Endodermal cell (in vitro differentiated cells): Measurements from ENCODE around the gene VWA3B. TPM values are rescaled to one million over a fixed set of nuclear protein-coding genes. Genes with fewer than 3 reads are reported as not detected.
"Not testable (repeated sequence)": the region's sequence is repeated elsewhere in the genome, so short reads cannot be mapped to it uniquely, and the experiment has no call there.

Experiments used
- DNase-seq: peaks from one replicate; pipeline ENCODE4 v3.0.0-alpha.2; 2017
- H3K27ac ChIP-seq: 2 replicates; pipeline ENCODE4 v1.5.1; 2013; ENCODE audit warnings: mild to moderate bottlenecking, low read depth, low read length, moderate library complexity
- H3K27me3 ChIP-seq: 2 replicates; pipeline ENCODE4 v1.6.1; 2013; ENCODE audit warnings: mild to moderate bottlenecking, low read length, moderate library complexity; ENCODE audit not compliant: insufficient read depth, control insufficient read depth, poor library complexity, severe bottlenecking
- H3K36me3 ChIP-seq: 2 replicates; pipeline ENCODE4 v1.7.0; 2013; ENCODE audit warnings: mild to moderate bottlenecking, low read length, moderate library complexity; ENCODE audit not compliant: control insufficient read depth, insufficient read depth
- H3K4me1 ChIP-seq: one replicate; pipeline ENCODE4 v1.7.0; 2013; ENCODE audit warnings: low read length; ENCODE audit not compliant: control insufficient read depth, insufficient read depth
- H3K4me3 ChIP-seq: 2 replicates; pipeline ENCODE4 v1.5.1; 2013; ENCODE audit warnings: mild to moderate bottlenecking, low read length, moderate library complexity
- H3K9ac ChIP-seq: 2 replicates; pipeline ENCODE4 v1.6.1; 2013; ENCODE audit warnings: mild to moderate bottlenecking, low read length, moderate library complexity; ENCODE audit not compliant: poor library complexity, severe bottlenecking; ENCODE audit errors: extremely low read depth
- H3K9me3 ChIP-seq: 2 replicates; pipeline ENCODE4 v1.6.1; 2013; ENCODE audit warnings: mild to moderate bottlenecking, low read length, moderate library complexity; ENCODE audit not compliant: control insufficient read depth
- H3K27ac Mint-ChIP-seq: 2 replicates; pipeline ENCODE4 v1.8.0; 2020; ENCODE audit warnings: mixed read lengths
- H3K27me3 Mint-ChIP-seq: 2 replicates; pipeline ENCODE4 v1.8.0; 2021; ENCODE audit warnings: mild to moderate bottlenecking, mixed read lengths; ENCODE audit not compliant: insufficient read depth
- H3K36me3 Mint-ChIP-seq: 2 replicates; pipeline ENCODE4 v1.8.0; 2020; ENCODE audit warnings: low read depth, mixed read lengths
- H3K4me1 Mint-ChIP-seq: 2 replicates; pipeline ENCODE4 v1.8.0; 2020; ENCODE audit warnings: mixed read lengths
- H3K4me3 Mint-ChIP-seq: 2 replicates; pipeline ENCODE4 v1.8.0; 2020; ENCODE audit warnings: mild to moderate bottlenecking, moderate library complexity, mixed read lengths
- H3K9me3 Mint-ChIP-seq: 2 replicates; pipeline ENCODE4 v1.8.0; 2020; ENCODE audit warnings: mild to moderate bottlenecking, mixed read lengths
- WGBS, 2 experiments: methylation state at CpG; one replicate each; pipeline versions ENCODE4 v1.1.5 to v1.1.7; 2013; ENCODE audit warnings: missing lambda C conversion rate in 2 of 2, mixed read lengths in 1 of 2; ENCODE audit not compliant: insufficient coverage in 1 of 2, insufficient read length in 1 of 2; 5-methylcytosine and 5-hydroxymethylcytosine counted together
- total RNA-seq, 2 donors: library from RNA; stranded (reverse); fragmentation: NEBNext Ultra II Directional in 1 of 2; extraction: Animal tissue kit (Norgen Biotek cat#: 25700) in 1 of 2; gene quantifications; 2 replicates in 1 of 2; 3 replicates in 1 of 2; pipeline ENCODE4 v1.2.1, GENCODE V29; 2021
- TF ChIP-seq, protein P1 (sequence below): fragments of 200-600 bp; sonication (generic); conservative IDR thresholded peaks from 2 replicates; pipeline ENCODE4 v1.5.0; 2021; ENCODE audit warnings: antibody characterized with exemption, mild to moderate bottlenecking

The VWA3B gene
- total RNA-seq, 2 donors from 2014 or later: 0.38 to 0.64 TPM

- Histone ChIP-seq H3K36me3 (no peaks in the 10 kb centered on the region), H3K4me3 (no peak overlapping the region), H3K27ac (no peak overlapping the region), H3K9ac (no peak overlapping the region), H3K9me3 (no peaks in the 10 kb centered on the region), H3K27me3 (no peaks in the 10 kb centered on the region), H3K4me1 (peaks cover 11% of the 10 kb centered on the region)
- WGBS, 2 experiments: 68 to 74% methylated on average over 8 to 12 of the region's 12 CpGs
- Mint-ChIP-seq H3K27me3 (peaks cover 6% of the 10 kb centered on the region), H3K36me3 (no peaks in the 10 kb centered on the region), H3K27ac (no peak overlapping the region), H3K9me3 (peaks cover under 1% of the 10 kb centered on the region), H3K4me1 (peaks cover 39% of the 10 kb centered on the region), H3K4me3 (no peak overlapping the region)
- DNase-seq: peak; percentile 62
- TF ChIP-seq, protein P1, sequence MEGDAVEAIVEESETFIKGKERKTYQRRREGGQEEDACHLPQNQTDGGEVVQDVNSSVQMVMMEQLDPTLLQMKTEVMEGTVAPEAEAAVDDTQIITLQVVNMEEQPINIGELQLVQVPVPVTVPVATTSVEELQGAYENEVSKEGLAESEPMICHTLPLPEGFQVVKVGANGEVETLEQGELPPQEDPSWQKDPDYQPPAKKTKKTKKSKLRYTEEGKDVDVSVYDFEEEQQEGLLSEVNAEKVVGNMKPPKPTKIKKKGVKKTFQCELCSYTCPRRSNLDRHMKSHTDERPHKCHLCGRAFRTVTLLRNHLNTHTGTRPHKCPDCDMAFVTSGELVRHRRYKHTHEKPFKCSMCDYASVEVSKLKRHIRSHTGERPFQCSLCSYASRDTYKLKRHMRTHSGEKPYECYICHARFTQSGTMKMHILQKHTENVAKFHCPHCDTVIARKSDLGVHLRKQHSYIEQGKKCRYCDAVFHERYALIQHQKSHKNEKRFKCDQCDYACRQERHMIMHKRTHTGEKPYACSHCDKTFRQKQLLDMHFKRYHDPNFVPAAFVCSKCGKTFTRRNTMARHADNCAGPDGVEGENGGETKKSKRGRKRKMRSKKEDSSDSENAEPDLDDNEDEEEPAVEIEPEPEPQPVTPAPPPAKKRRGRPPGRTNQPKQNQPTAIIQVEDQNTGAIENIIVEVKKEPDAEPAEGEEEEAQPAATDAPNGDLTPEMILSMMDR: no peak
These were observed 47.4 kb downstream of the VWA3B start for GRCh38 chr2:98134172-98135005.

GRCh38 chr2:98137196-98137595 is 50.2 kb downstream of the VWA3B start:
- no peaks in the 10 kb centered on the region for H3K36me3 Mint-ChIP-seq
- H3K9ac ChIP-seq: no peak overlapping the region
- TF ChIP-seq, protein P1: no peak
- H3K27ac Mint-ChIP-seq: no peak overlapping the region
- no peak overlapping the region for H3K27ac ChIP-seq
- H3K36me3 ChIP-seq: no peaks in the 10 kb centered on the region
- H3K4me3 ChIP-seq: no peak overlapping the region
- DNase-seq: no peak
- H3K27me3 ChIP-seq: no peaks in the 10 kb centered on the region
- peaks cover 5% of the 10 kb centered on the region for H3K4me1 ChIP-seq
- peaks cover 8% of the 10 kb centered on the region for H3K9me3 ChIP-seq
- H3K4me3 Mint-ChIP-seq: no peak overlapping the region
- peaks cover 20% of the 10 kb centered on the region for H3K4me1 Mint-ChIP-seq
- peaks cover 18% of the 10 kb centered on the region for H3K9me3 Mint-ChIP-seq
- peaks cover 11% of the 10 kb centered on the region for H3K27me3 Mint-ChIP-seq

DNA sequence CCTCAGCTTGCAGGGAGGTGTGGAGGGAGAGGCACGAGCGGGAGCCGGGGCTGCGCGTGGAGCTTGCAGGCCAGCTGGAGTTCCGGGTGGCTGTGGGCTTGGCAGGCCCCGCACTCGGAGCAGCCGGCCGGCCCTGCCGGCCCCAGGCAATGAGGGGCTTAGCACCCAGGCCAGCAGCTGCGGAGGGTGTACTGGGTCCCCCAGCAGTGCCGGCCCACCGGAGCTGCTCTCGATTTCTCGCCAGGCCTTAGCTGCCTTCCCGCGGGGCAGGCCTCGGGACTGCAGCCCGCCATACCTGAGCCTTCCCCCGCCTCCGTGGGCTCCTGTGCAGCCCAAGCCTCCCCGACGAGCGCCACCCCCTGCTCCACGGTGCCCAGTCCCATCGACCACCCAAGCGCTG is 52.0 kb downstream of the VWA3B start:
- H3K27me3 ChIP-seq, H3K4me3 Mint-ChIP-seq, H3K4me1 ChIP-seq, H3K9ac ChIP-seq, H3K36me3 Mint-ChIP-seq, H3K27ac ChIP-seq, H3K4me3 ChIP-seq, H3K27ac Mint-ChIP-seq, DNase-seq, H3K9me3 ChIP-seq, H3K36me3 ChIP-seq: not testable (repeated sequence)
- H3K9me3 Mint-ChIP-seq: peaks cover 18% of the 10 kb centered on the region
- H3K27me3 Mint-ChIP-seq: peaks cover 10% of the 10 kb centered on the region
- peaks cover 18% of the 10 kb centered on the region for H3K4me1 Mint-ChIP-seq
- 96% methylated on average over 28 of the region's 28 CpGs; no CpG with 5 or more reads in 1 of the 2 experiments for WGBS, 2 experiments
